ENCODE measurements around the gene LAMA5. TPM values are rescaled to one million over a fixed set of nuclear protein-coding genes. Genes with fewer than 3 reads are reported as not detected.
A peak's percentile ranks its signal among the peaks of the same experiment; 100 is the strongest.

LAMA5 gene
- total and polyA plus RNA-seq, 9 donors: 30.9 to 107 (median 71.8) TPM

GRCh38 chr20:62272200-62272599, 94.9 kb downstream of the LAMA5 start:
- no peak for DNase-seq
- Histone ChIP-seq H3K36me3 (ENCODE audit: control insufficient read depth, insufficient read depth, low read length) (peaks cover 38% of the 10 kb centered on the region), H3K4me3 (ENCODE audit: low read length) (no peak overlapping the region), H3K27me3 (ENCODE audit: control insufficient read depth, insufficient read depth, low read length) (no peaks in the 10 kb centered on the region), H3K4me1 (ENCODE audit: control insufficient read depth, insufficient read depth, low read length) (peaks cover 52% of the 10 kb centered on the region), H3K9me3 (replicated peaks; ENCODE audit: control insufficient read depth, low read depth, low read length) (no peaks in the 10 kb centered on the region), H3K27ac (ENCODE audit: low read length) (no peak overlapping the region)
- 74% methylated on average over 6 of the region's 10 CpGs for WGBS (ENCODE audit: insufficient coverage)

DNA sequence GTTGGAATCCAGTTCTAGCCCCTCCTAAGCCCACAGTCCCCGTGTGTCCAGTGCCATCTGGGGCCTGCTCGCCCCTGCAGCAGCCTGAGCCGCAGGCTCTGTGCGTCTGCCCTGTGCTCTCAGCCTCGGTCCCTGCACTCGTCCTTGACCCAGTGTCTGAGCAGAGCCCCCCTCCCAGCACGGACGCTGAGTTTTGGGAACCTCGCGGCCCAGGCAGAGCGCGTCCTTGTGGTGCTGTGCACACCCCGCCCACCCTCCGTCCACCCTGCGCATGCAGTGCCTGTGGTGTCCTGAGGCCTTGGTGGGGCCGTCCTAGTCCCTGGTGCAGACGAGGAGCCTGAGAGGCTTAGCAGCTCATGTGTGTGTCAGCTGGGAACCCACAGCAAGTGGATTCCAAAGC, 97.2 kb downstream of the LAMA5 start:
- no peak overlapping the region for H3K4me3 ChIP-seq (ENCODE audit: low read length)
- H3K4me1 ChIP-seq (ENCODE audit: control insufficient read depth, insufficient read depth, low read length): peaks cover 37% of the 10 kb centered on the region
- no peaks in the 10 kb centered on the region for H3K27me3 ChIP-seq (ENCODE audit: control insufficient read depth, insufficient read depth, low read length)
- H3K36me3 ChIP-seq (ENCODE audit: control insufficient read depth, insufficient read depth, low read length): peaks cover 55% of the 10 kb centered on the region
- WGBS (ENCODE audit: insufficient coverage): 76% methylated on average over 15 of the region's 17 CpGs
- DNase-seq: no peak
- peaks cover 5% of the 10 kb centered on the region for H3K9me3 ChIP-seq (replicated peaks; ENCODE audit: control insufficient read depth, low read depth, low read length)
- H3K27ac ChIP-seq (ENCODE audit: low read length): no peak overlapping the region

- Histone ChIP-seq H3K4me3 (ENCODE audit: low read length) (no peak overlapping the region), H3K36me3 (ENCODE audit: control insufficient read depth, insufficient read depth, low read length) (peaks cover 59% of the 10 kb centered on the region), H3K27ac (ENCODE audit: low read length) (no peak overlapping the region), H3K9me3 (replicated peaks; ENCODE audit: control insufficient read depth, low read depth, low read length) (peaks cover 8% of the 10 kb centered on the region), H3K27me3 (ENCODE audit: control insufficient read depth, insufficient read depth, low read length) (no peaks in the 10 kb centered on the region), H3K4me1 (ENCODE audit: control insufficient read depth, insufficient read depth, low read length) (peaks cover 33% of the 10 kb centered on the region)
- no peak for DNase-seq
- 69% methylated on average over 14 of the region's 14 CpGs for WGBS (ENCODE audit: insufficient coverage)
These were observed 97.7 kb downstream of the LAMA5 start for GRCh38 chr20:62269378-62269777.

GRCh38 chr20:62268228-62268900, 98.7 kb downstream of the LAMA5 start:
- H3K9me3 ChIP-seq (replicated peaks; ENCODE audit: control insufficient read depth, low read depth, low read length): peaks cover 8% of the 10 kb centered on the region
- no peak overlapping the region for H3K27ac ChIP-seq (ENCODE audit: low read length)
- peaks cover 27% of the 10 kb centered on the region for H3K4me1 ChIP-seq (ENCODE audit: control insufficient read depth, insufficient read depth, low read length)
- no peak for DNase-seq
- H3K4me3 ChIP-seq (ENCODE audit: low read length): no peak overlapping the region
- no peaks in the 10 kb centered on the region for H3K27me3 ChIP-seq (ENCODE audit: control insufficient read depth, insufficient read depth, low read length)
- WGBS (ENCODE audit: insufficient coverage): 100% methylated on average over 3 of the region's 7 CpGs
- peaks cover 56% of the 10 kb centered on the region for H3K36me3 ChIP-seq (ENCODE audit: control insufficient read depth, insufficient read depth, low read length)

GRCh38 chr20:62267543-62267942, 99.6 kb downstream of the LAMA5 start:
- Histone ChIP-seq H3K27me3 (ENCODE audit: control insufficient read depth, insufficient read depth, low read length) (no peaks in the 10 kb centered on the region), H3K4me3 (ENCODE audit: low read length) (no peak overlapping the region), H3K36me3 (ENCODE audit: control insufficient read depth, insufficient read depth, low read length) (peaks cover 56% of the 10 kb centered on the region), H3K9me3 (replicated peaks; ENCODE audit: control insufficient read depth, low read depth, low read length) (peaks cover 8% of the 10 kb centered on the region), H3K27ac (ENCODE audit: low read length) (peak overlapping the region; percentile 70), H3K4me1 (ENCODE audit: control insufficient read depth, insufficient read depth, low read length) (peaks cover 27% of the 10 kb centered on the region)
- peak; percentile 39 for DNase-seq
- 92% methylated on average over 5 of the region's 10 CpGs for WGBS (ENCODE audit: insufficient coverage)

DNA sequence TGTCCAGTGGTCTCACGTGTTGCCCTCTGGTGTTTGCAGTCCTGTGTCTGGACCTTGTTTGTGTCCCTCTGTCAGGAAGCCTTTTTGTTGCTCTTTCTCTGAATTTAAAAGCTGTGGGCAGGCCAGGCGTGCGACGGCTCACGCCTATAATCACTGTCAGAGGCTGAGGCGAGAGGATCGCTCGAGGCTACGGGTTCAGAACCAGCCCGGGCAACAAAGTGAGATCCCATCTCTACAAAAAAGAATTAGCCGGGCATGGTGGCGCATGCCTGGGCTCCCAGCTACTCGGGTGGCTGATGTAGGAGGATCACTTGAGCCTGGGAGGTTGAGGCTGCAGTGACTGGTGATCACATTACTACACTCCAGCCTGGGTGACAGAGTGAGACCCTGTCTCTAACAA, 100.3 kb downstream of the LAMA5 start:
- no peaks in the 10 kb centered on the region for H3K27me3 ChIP-seq (ENCODE audit: control insufficient read depth, insufficient read depth, low read length)
- H3K9me3 ChIP-seq (replicated peaks; ENCODE audit: control insufficient read depth, low read depth, low read length): peaks cover 8% of the 10 kb centered on the region
- 100% methylated on average over 3 of the region's 13 CpGs for WGBS (ENCODE audit: insufficient coverage)
- H3K36me3 ChIP-seq (ENCODE audit: control insufficient read depth, insufficient read depth, low read length): peaks cover 56% of the 10 kb centered on the region
- no peak for DNase-seq
- no peak overlapping the region for H3K4me3 ChIP-seq (ENCODE audit: low read length)
- H3K4me1 ChIP-seq (ENCODE audit: control insufficient read depth, insufficient read depth, low read length): peaks cover 27% of the 10 kb centered on the region
- peak overlapping the region; percentile 70 for H3K27ac ChIP-seq (ENCODE audit: low read length)

- H3K4me1 ChIP-seq (ENCODE audit: control insufficient read depth, insufficient read depth, low read length): peaks cover 27% of the 10 kb centered on the region
- H3K27ac ChIP-seq (ENCODE audit: low read length): no peak overlapping the region
- H3K9me3 ChIP-seq (replicated peaks; ENCODE audit: control insufficient read depth, low read depth, low read length): peaks cover 8% of the 10 kb centered on the region
- no peak overlapping the region for H3K4me3 ChIP-seq (ENCODE audit: low read length)
- WGBS (ENCODE audit: insufficient coverage): 91% methylated on average over 6 of the region's 10 CpGs
- no peaks in the 10 kb centered on the region for H3K27me3 ChIP-seq (ENCODE audit: control insufficient read depth, insufficient read depth, low read length)
- DNase-seq: no peak
- peaks cover 58% of the 10 kb centered on the region for H3K36me3 ChIP-seq (ENCODE audit: control insufficient read depth, insufficient read depth, low read length)
These were observed 100.8 kb downstream of the LAMA5 start for GRCh38 chr20:62266340-62266739.

GRCh38 chr20:62265365-62265764, 101.7 kb downstream of the LAMA5 start:
- H3K36me3 ChIP-seq (ENCODE audit: control insufficient read depth, insufficient read depth, low read length): peaks cover 62% of the 10 kb centered on the region
- H3K4me1 ChIP-seq (ENCODE audit: control insufficient read depth, insufficient read depth, low read length): peaks cover 21% of the 10 kb centered on the region
- no CpG with 5 or more reads among the region's 1 CpG for WGBS (ENCODE audit: insufficient coverage)
- H3K4me3 ChIP-seq (ENCODE audit: low read length): no peak overlapping the region
- DNase-seq: no peak
- H3K27ac ChIP-seq (ENCODE audit: low read length): no peak overlapping the region
- H3K27me3 ChIP-seq (ENCODE audit: control insufficient read depth, insufficient read depth, low read length): no peaks in the 10 kb centered on the region
- H3K9me3 ChIP-seq (replicated peaks; ENCODE audit: control insufficient read depth, low read depth, low read length): peaks cover 8% of the 10 kb centered on the region

DNA sequence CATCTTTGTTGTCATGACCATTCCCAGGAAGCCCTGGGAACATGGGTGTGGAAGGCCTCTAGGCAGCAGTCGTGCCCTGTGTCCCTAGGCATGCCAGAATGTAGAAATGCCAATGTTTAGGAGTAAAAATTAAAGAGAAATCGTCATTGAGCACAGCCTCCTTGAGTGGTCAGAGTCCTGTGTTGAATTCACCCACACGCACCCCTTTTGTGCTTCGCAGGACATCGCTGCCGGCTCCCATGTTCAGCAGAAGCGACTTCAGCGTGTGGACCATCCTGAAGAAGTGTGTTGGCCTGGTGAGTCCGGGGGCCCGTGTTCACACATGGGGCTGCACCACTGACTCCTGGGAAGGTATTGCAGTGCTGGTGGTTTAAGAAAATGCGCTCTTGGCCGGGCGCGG, 103.7 kb downstream of the LAMA5 start:
- Histone ChIP-seq H3K4me1 (ENCODE audit: control insufficient read depth, insufficient read depth, low read length) (peaks cover 8% of the 10 kb centered on the region), H3K27me3 (ENCODE audit: control insufficient read depth, insufficient read depth, low read length) (no peaks in the 10 kb centered on the region), H3K9me3 (replicated peaks; ENCODE audit: control insufficient read depth, low read depth, low read length) (peaks cover 8% of the 10 kb centered on the region), H3K4me3 (ENCODE audit: low read length) (no peak overlapping the region), H3K36me3 (ENCODE audit: control insufficient read depth, insufficient read depth, low read length) (peaks cover 78% of the 10 kb centered on the region), H3K27ac (ENCODE audit: low read length) (no peak overlapping the region)
- whole genome bisulfite sequencing (ENCODE audit: insufficient coverage): 95% methylated on average over 10 of the region's 14 CpGs
- no peak for DNase-seq

DNA sequence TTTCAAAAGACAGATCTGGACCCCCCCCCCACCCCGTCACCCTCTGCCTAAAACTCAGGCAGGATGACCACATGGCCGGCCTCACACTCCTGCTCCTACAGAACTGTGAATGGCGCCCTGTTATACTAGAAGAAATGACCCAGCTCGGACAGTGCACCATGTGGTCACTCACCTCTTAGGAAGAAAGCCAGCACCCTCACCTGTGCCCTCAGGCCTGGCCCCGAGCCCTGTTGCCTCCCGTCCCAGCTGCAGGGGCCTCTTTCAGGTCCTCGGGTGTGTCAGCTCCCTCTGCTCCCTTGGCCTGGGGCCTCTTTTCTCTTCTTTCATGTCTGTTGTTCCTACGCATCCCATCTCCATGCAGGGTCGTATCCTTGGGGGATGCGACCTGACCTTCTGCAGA, 105.0 kb downstream of the LAMA5 start:
- 91% methylated on average over 10 of the region's 10 CpGs for WGBS (ENCODE audit: insufficient coverage)
- Histone ChIP-seq H3K4me3 (ENCODE audit: low read length) (no peak overlapping the region), H3K27ac (ENCODE audit: low read length) (no peak overlapping the region), H3K9me3 (replicated peaks; ENCODE audit: control insufficient read depth, low read depth, low read length) (peaks cover 8% of the 10 kb centered on the region), H3K36me3 (ENCODE audit: control insufficient read depth, insufficient read depth, low read length) (peaks cover 83% of the 10 kb centered on the region), H3K27me3 (ENCODE audit: control insufficient read depth, insufficient read depth, low read length) (no peaks in the 10 kb centered on the region), H3K4me1 (ENCODE audit: control insufficient read depth, insufficient read depth, low read length) (peaks cover 1% of the 10 kb centered on the region)
- no peak for DNase-seq

DNA sequence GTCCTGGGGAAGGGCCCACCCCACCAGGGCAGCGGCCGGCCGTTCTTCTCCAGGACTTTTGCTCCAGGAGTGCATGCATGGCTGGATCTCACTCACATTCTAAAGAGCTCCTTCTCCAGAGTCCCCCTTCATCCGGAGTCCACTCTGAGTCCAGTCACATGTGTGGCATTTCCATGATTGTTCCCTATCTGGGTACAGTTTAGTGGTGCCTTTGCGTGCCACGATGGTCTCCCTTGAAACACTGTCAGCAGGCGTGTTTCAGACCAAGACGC, 107.9 kb downstream of the LAMA5 start:
- H3K9me3 ChIP-seq (replicated peaks; ENCODE audit: control insufficient read depth, low read depth, low read length): no peaks in the 10 kb centered on the region
- H3K4me1 ChIP-seq (ENCODE audit: control insufficient read depth, insufficient read depth, low read length): peaks cover 2% of the 10 kb centered on the region
- H3K27me3 ChIP-seq (ENCODE audit: control insufficient read depth, insufficient read depth, low read length): no peaks in the 10 kb centered on the region
- no peak for DNase-seq
- H3K4me3 ChIP-seq (ENCODE audit: low read length): no peak overlapping the region
- peaks cover 75% of the 10 kb centered on the region for H3K36me3 ChIP-seq (ENCODE audit: control insufficient read depth, insufficient read depth, low read length)
- 92% methylated on average over 8 of the region's 8 CpGs for WGBS (ENCODE audit: insufficient coverage)
- H3K27ac ChIP-seq (ENCODE audit: low read length): no peak overlapping the region
